IMR-90 (cell line): Measurements from ENCODE around the gene POLR1B.
"Not testable (repeated sequence)": the region's sequence is repeated elsewhere in the genome, so short reads cannot be mapped to it uniquely, and the experiment has no call there.

ENCODE experiments used
- CEBPB ChIP-seq: IDR thresholded peaks from 2 replicates; pipeline ENCODE4 v1.6.1; 2012; ENCODE audit warnings: low read depth, low read length, improper control_type of control experiment
- CTCF ChIP-seq: conservative IDR thresholded peaks from 2 replicates; pipeline ENCODE4 v1.5.1; 2012; ENCODE audit warnings: mild to moderate bottlenecking, low read depth, low read length, improper control_type of control experiment
- MXI1 ChIP-seq: IDR thresholded peaks from 2 replicates; pipeline ENCODE4 v1.6.1; 2012; ENCODE audit warnings: low read depth, mild to moderate bottlenecking, low read length, moderate library complexity, borderline replicate concordance
- POLR2A ChIP-seq: IDR thresholded peaks from 2 replicates; pipeline ENCODE4 v1.6.1; 2012; ENCODE audit warnings: mild to moderate bottlenecking, low read depth, low read length
- RAD21 ChIP-seq: IDR thresholded peaks from 2 replicates; pipeline ENCODE4 v1.6.1; 2012; ENCODE audit warnings: low read length, improper control_type of control experiment
- RCOR1 ChIP-seq: IDR thresholded peaks from 2 replicates; pipeline ENCODE4 v1.6.1; 2012; ENCODE audit warnings: mild to moderate bottlenecking, low read length, improper control_type of control experiment; ENCODE audit not compliant: insufficient replicate concordance
- SMC3 ChIP-seq: fragments of 150-350 bp; IDR thresholded peaks from 2 replicates; pipeline ENCODE4 v1.6.1; 2016; ENCODE audit warnings: low read depth, mild to moderate bottlenecking, antibody characterized with exemption, low read length, moderate library complexity

DNA sequence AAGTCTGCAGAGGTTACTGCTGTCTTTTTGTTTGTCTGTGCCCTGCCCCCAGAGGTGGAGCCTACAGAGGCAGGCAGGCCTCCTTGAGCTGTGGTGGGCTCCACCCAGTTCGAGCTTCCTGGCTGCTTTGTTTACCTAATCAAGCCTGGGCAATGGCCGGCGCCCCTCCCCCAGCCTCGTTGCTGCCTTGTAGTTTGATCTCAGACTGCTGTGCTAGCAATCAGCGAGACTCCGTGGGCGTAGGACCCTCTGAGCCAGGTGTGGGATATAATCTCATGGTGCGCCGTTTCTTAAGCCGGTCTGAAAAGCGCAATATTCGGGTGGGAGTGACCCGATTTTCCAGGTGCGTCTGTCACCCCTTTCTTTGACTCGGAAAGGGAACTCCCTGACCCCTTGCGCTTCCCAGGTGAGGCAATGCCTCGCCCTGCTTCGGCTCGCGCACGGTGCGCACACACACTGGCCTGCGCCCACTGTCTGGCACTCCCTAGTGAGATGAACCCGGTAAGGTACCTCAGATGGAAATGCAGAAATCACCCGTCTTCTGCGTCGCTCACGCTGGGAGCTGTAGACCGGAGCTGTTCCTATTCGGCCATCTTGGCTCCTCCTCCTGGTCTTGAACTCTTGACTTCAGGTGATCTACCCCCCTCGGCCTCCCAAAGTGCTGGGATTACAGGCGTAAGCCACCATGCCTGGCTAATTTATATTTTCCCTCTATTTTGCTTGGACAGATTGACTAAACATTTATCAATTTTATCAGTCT lies 32.8 kb upstream of the POLR1B start:
- not testable (repeated sequence) for TF ChIP-seq MXI1, CTCF, CEBPB, RAD21, SMC3, POLR2A, RCOR1
